Lower leg skin (tissue), 3 donors: Measurements from ENCODE around the gene TMEM213.

Source experiments
- CTCF ChIP-seq, 3 donors: fragments of 450-650 bp; IDR thresholded peaks; one replicate each; pipeline ENCODE4 v1.5.1; 2016; ENCODE audit warnings: antibody characterized with exemption in 3 of 3, mild to moderate bottlenecking in 3 of 3, moderate library complexity in 2 of 3
- POLR2A ChIP-seq, 2 donors: fragments of 450-650 bp; IDR thresholded peaks; one replicate each; pipeline ENCODE4 v1.6.1; 2016 to 2017; ENCODE audit warnings: antibody characterized with exemption in 2 of 2, mild to moderate bottlenecking in 1 of 2, moderate library complexity in 1 of 2

- TF ChIP-seq CTCF (IDR thresholded peaks at IDR 0.05) (no peak), POLR2A (IDR thresholded peaks at IDR 0.05) (no peak)
Measured at GRCh38 chr7:138753610-138754009, 44.2 kb upstream of the TMEM213 start.
